HG03469 (cell line): Measurements from ENCODE around the gene LIPG.

ENCODE experiments used
- ATAC-seq: cut with Tn5 transposase; IDR thresholded peaks from one replicate; pipeline ENCODE4 v1.9.1; 2021; ENCODE audit warnings: mild to moderate bottlenecking, moderate library complexity, moderate number of reproducible peaks; ENCODE audit not compliant: unreplicated experiment

Gene LIPG

DNA sequence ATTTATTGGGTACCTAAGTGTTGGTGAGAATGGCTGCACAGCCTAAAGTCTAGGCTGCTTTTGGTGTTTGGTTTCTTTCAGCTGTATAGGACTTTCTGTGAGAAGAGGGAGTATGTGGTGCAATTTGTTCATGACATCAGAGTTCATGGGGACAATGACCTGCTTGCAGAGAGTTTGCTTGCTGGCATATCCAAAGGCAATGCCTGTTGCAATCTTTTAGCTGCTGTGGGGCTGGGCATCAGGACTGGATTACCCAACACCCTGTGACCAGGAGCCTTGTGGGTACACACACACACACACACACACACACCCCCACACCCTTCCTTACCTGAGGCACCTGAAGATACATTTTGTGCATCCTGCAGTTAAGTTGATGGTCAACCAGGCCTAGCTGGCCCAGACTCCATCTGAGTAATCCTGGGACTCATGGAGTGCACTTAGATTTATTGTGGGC lies 68.4 kb downstream of the LIPG start:
- no peak for ATAC-seq

DNA sequence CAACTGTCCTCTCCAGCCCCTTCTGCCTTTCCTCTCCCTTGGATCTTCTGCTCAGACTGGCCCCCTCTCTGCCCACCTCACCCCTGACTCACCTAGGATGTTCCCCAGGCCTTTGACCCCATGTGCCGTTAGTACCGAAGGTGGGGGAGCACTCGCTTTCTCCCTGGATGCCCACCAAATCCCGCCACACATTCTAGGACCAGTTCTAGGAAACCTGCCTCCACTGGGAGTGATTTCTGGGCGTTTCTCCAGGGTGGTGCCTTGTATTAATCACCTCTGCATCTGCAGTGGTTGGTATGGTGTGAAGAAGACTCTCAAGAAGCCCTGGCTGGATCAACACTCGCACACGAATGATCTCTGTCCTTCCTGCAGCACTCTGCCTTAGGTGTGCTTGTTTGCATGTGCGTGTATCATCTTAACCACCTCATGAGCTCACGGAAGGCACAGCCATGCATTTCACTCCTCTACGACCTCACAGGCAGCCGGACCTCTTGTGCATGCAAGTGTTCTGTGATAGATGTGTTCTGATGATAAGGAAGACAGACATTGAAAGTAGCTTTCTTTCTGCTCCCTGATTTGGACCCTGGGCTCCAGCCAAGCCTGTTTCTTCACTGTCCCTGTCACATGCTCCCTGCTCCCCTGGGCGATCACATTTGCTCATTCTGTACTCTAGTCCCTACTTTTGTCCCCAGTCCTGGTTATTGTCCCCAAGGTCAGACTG lies 69.4 kb downstream of the LIPG start:
- ATAC-seq, result no peak

DNA sequence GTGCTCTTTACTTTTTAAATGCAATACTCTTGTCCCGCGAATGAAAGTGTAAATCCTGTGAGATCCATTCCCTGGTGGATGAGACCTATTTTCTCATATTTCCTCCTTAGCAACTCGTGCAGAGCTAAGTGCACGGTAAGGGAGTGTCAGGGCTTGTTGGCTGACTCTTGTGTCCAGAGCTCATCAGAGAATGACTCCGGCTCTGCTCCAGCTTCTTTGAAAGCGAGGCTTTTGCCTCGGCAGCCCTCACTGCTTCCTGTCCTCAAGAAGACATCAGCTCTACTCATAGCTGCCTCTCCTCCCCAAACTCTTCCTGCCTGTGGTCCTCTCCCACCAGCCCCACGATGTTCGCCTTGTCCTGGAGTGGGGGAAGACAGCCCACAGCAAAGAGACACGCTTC lies 70.7 kb downstream of the LIPG start:
- ATAC-seq, result no peak

DNA sequence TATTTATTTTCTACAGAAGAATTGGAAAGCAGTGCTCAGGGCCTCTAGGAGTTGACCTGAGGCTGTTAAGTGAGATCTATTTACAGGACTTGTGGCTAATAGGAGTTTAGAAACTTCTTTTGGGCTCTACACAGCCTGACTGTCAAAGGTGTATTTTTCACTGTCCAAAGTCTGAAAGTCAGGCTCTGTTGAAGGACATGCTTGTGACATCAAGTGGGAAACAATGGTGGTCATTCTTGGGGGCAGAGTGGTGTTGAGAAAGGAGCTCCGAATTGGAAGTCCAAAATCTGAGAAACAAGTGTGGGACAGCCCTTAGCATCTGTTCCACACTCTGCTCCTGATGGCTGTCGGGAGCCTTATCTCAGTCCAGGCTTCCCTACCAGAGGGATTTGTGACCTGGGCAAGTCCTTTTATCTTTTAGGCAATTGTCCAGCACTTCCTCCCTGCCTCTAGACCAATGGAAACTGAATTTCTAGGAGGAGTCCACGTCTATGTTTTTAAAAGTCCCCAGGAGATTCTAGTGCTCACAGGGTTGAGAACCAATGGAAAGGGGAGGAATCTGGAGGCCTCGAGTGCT lies 76.4 kb downstream of the LIPG start:
- ATAC-seq, result no peak

DNA sequence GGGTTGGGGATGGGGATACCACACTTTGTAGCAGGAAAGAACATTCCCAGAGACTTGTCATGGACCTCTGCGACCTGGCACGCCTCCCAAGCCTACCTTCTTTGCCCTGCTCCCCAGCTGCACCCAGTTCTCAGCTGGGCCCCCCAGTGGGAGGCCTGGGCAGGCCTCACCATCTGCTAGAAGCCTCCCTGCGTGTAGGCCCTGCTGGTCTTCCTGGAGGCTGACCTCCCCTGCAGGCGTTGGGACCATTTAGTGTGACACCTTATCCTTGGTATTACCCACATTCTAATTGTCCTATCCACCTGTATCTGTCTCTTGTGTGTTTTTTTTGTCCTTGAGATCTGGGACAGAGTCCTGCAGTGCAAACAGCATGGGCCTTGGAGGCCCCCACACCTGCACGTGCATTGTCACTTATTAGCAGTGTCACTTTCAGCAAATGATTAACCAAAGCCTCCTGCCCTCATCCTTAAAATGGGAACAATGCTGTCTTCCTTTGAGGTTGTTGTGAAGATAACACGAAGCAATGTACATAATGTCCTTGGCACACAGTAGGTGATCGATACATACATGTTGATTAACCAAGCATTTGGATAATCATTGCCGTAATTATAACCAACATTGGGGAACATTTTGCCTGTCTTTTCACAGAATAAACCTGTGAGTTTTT lies 77.2 kb downstream of the LIPG start:
- ATAC-seq, result no peak

DNA sequence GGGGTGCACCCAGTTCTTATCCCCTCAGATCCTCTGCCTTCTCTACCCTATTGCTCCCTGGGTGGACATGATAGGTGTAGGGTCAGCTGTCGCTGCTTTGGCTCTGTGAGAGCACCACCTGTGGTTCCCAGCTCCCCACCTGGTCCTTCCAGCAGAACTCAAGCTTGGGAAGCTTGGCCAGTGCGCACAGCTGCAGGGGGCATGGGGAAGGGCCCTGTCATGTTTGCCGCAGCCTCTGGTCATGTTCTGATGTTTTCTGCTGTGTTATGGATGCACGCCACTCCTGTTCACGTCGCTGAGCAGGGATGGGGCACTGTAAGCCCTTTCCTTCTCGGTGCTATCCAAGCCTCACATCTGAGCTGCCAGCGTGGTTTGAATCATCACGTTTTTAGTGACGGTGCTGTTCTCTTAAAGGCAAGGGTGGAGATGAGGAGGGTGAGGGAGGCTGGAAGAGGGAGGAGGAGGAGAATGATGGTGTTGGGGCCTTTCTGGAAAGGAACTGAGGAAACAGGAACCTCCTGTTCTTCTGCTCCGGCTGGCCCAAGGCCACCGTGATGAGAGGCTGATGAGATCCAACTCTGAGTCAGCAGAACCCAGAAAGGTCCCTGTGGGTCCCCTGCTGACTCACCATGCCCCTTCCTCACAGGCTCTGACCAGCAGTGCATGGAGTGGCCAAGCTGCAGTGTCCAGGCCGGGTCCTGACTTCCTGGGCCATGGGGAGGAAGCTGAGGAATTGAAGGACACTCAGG lies 78.0 kb downstream of the LIPG start:
- ATAC-seq, result no peak

DNA sequence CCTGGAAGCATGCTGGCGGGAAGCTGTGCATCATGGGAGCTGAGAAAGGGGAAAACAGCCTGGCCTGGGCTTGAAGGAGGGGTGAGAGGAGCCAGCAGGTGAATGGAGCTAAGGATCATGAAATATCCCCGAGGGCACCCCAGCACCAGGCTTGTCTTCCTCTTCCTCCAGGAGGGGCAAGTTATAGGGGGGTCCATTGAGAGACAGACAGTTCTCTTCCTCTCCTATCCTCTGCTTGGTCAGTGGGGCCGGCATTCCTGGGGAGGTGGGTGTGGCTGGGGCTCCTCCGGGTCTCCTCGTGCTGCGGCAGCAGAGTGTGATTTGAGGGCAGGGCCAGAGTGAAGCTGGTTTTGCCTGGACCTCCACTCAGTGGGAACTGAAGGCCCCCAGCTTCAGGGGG lies 78.9 kb downstream of the LIPG start:
- ATAC-seq, result no peak

DNA sequence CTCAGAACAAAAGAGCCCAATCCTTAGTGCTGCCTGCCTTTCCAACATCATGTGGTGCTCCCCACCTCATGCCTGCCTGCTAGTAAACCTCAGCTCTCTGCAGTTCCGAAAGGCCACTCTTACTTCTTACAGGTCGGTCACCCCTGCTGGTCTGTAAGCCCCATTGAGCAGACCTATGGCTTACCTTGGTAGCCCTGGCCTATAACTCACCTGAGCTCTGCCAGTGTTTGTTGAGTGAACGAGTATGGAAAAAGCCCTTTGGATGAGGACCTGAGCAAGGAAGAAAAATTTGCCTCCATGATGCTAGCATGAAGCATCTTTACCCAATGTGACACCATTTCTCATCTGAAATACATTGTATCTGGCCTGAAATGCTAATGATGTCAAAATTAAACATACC lies 83.3 kb downstream of the LIPG start:
- no peak for ATAC-seq

DNA sequence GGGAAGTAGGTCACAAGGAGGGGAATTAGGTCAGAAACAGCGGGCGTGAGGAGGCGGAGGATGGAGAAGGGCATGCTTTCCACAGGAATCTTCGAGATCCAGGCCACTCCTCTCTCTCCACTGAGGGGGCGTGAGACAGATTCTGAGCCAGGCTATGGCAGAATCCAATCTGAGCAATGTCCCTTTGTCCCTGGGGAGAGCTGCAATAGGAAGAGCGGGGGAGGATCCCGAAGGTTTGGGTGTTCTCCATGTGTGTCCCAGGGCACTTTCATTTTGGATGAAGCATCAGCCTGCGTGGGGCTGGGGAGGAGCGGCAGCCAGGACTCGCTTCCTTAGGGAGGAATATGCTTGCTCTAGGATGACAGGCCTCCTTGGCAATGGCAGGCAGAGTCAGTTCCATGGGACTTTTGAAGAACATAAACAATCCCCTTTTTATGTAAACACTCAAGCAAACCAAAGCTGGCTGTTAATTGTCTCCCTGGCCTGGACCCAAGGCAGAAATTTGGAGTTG lies 84.0 kb downstream of the LIPG start:
- no peak for ATAC-seq

DNA sequence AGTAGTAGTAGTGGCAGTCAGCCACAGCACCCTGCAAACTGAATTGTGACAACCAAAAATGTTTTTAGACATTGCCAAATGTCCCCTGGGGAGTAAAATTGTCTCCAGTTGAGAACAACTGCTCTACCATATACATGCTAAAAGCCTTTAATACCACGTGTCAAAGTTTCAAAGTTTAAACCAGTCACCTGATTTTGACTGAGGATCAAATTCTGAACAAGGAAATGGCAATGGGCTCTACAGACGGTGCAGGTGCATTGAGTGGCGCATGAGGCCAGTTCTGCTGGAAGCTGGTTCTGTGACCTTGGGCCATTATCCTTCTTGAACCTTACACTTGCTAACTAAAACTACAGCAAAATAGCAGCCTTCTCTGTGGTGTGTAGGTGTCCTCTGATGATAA lies 85.0 kb downstream of the LIPG start:
- ATAC-seq, result no peak

DNA sequence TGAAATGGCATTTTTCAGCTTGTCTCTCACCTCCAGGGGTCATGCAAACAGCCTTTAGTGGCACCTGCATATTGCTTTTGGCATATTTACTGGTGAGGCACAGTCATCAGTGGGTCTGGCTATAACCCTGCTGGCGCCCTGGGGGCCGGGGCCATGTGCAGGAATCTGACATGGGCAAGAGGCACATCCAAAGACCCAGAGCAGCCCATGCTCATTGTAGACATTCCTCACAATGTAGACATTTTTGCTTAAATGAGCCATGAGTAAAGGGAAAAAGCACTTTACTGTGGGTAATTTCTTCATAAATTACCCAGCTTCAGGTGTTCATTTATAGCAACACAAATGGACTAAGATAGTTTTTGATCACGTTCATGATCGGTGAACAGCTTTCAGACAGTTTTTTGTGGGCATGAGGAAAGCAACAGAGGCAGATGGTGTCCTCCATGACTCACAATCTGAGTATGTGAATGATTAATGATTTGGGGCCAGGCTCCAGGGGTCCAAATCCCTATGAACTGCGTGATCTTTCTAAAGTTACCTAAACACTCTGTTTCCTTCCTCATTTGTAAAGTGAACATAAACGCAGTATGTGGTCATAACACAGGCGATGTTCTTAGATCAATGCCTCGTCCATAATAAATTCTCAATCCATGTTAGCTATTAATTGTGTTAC lies 85.8 kb downstream of the LIPG start:
- no peak for ATAC-seq

DNA sequence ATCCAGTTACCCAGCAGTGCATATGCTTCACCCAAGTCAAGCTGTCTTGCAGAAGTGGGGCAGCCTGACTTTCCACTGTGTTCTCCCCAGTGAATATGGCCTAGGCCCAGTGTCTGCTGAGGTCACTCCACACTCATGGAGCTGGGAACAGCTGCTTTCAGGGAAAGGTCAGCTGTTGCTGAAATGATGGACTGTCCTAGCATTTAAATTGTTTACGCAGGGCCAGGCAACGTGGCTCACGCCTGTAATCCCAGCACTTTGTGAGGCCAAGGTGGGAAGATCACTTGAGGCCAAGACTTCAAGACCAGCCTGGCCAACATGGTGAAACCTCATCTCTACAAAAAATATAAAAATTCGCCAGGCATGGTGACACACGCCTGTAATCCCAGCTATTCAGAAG lies 86.5 kb downstream of the LIPG start:
- no peak for ATAC-seq
